GM13976 (cell line): ENCODE data around the gene HSD11B1L.

Source experiments
- DNase-seq: peaks from one replicate; pipeline ENCODE4 v3.0.0; 2012; ENCODE audit warnings: low spot score
- CTCF ChIP-seq: IDR thresholded peaks from 2 replicates; pipeline ENCODE4 v1.5.1; 2012; ENCODE audit warnings: borderline replicate concordance, mild to moderate bottlenecking; ENCODE audit not compliant: insufficient read depth; ENCODE audit errors: extremely low read depth, missing control alignments, control extremely low read depth
- in situ Hi-C: fragments of 300-500 bp; cut with MboI; formaldehyde crosslinking; loops from one replicate; pipeline ENCODE4 v1.12.0; 2022; ENCODE audit warnings: low sequenced_read_pairs, mixed read lengths, inconsistent platforms; ENCODE audit not compliant: unreplicated experiment

Gene HSD11B1L

GRCh38 chr19:5665781-5666513 is 14.9 kb upstream of the HSD11B1L start:
- no peak for DNase-seq
- in situ Hi-C loops: no loop called here
- TF ChIP-seq CTCF: no peak

GRCh38 chr19:5666921-5667610 is 13.8 kb upstream of the HSD11B1L start:
- no peak for DNase-seq
- in situ Hi-C loops: no loop called here
- no peak for TF ChIP-seq CTCF

GRCh38 chr19:5667751-5668271 is 13.0 kb upstream of the HSD11B1L start:
- DNase-seq: no peak
- in situ Hi-C loops: no loop called here
- TF ChIP-seq CTCF: no peak

- no peak for TF ChIP-seq CTCF
- no peak for DNase-seq
- in situ Hi-C loops: no loop called here
These were observed 11.6 kb upstream of the HSD11B1L start for GRCh38 chr19:5669212-5669611.

- TF ChIP-seq CTCF: no peak
- no peak for DNase-seq
- in situ Hi-C loops: no loop called here
These were observed 9.2 kb upstream of the HSD11B1L start for GRCh38 chr19:5671600-5671999.

GRCh38 chr19:5672708-5673459 is 7.9 kb upstream of the HSD11B1L start:
- no peak for DNase-seq
- TF ChIP-seq CTCF: no peak
- in situ Hi-C loops: no loop called here
